Esophagus muscularis mucosa (tissue), 3 donors: ENCODE measurements around the gene LIN28B.

Experiments
- POLR2A ChIP-seq: fragments of 450-650 bp; IDR thresholded peaks from one replicate; pipeline ENCODE4 v1.6.1; 2017; ENCODE audit warnings: antibody characterized with exemption, moderate library complexity, mild to moderate bottlenecking, low read depth
- TF ChIP-seq, protein P1 (sequence below), 3 experiments: fragments of 200-600 bp in 2 of 3; fragments of 450-650 bp in 1 of 3; sonication (generic) in 2 of 3; IDR thresholded peaks; one replicate each; pipeline ENCODE4 v1.5.1; 2017 to 2019; ENCODE audit warnings: antibody characterized with exemption in 3 of 3, mild to moderate bottlenecking in 2 of 3, moderate library complexity in 1 of 3

DNA sequence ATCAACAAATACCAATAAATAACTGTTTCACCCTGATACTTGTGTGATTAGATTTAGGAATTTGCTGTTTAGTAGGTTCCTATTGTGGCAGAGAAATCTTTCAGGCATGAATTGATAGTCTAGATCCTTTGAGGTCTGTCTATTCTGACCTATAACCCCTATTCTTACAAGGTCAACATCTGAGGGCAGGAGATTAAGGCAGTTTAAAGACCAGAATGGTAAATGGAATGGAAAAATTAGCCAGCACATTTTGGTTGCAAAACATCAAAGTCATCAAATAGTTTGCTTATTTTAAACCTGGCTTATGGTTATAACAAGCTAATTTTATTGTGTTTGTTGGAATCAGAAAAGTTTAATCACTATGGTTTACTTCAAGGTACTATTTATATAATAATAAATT lies 78.4 kb downstream of the LIN28B start:
- TF ChIP-seq, protein P1, sequence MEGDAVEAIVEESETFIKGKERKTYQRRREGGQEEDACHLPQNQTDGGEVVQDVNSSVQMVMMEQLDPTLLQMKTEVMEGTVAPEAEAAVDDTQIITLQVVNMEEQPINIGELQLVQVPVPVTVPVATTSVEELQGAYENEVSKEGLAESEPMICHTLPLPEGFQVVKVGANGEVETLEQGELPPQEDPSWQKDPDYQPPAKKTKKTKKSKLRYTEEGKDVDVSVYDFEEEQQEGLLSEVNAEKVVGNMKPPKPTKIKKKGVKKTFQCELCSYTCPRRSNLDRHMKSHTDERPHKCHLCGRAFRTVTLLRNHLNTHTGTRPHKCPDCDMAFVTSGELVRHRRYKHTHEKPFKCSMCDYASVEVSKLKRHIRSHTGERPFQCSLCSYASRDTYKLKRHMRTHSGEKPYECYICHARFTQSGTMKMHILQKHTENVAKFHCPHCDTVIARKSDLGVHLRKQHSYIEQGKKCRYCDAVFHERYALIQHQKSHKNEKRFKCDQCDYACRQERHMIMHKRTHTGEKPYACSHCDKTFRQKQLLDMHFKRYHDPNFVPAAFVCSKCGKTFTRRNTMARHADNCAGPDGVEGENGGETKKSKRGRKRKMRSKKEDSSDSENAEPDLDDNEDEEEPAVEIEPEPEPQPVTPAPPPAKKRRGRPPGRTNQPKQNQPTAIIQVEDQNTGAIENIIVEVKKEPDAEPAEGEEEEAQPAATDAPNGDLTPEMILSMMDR (IDR thresholded peaks at IDR 0.05), result no peak
- no peak for TF ChIP-seq POLR2A
